AG20443 (cell line): ENCODE results near the gene DHRS9.
"Not testable (repeated sequence)": the region's sequence is repeated elsewhere in the genome, so short reads cannot be mapped to it uniquely, and the experiment has no call there.

Source experiments
- DNase-seq: peaks from one replicate; pipeline ENCODE4 v3.0.0; 2012; ENCODE audit warnings: low spot score, mixed read lengths

The DHRS9 gene

GRCh38 chr2:169136428-169136827 lies 67.1 kb downstream of the DHRS9 start:
- DNase-seq = not testable (repeated sequence)

GRCh38 chr2:169136885-169137534 lies 67.6 kb downstream of the DHRS9 start:
- DNase-seq = no peak

GRCh38 chr2:169137924-169138323 lies 68.6 kb downstream of the DHRS9 start:
- no peak for DNase-seq

GRCh38 chr2:169139145-169139544 lies 69.8 kb downstream of the DHRS9 start:
- no peak for DNase-seq

GRCh38 chr2:169139993-169140767 lies 70.8 kb downstream of the DHRS9 start:
- no peak for DNase-seq

DNA sequence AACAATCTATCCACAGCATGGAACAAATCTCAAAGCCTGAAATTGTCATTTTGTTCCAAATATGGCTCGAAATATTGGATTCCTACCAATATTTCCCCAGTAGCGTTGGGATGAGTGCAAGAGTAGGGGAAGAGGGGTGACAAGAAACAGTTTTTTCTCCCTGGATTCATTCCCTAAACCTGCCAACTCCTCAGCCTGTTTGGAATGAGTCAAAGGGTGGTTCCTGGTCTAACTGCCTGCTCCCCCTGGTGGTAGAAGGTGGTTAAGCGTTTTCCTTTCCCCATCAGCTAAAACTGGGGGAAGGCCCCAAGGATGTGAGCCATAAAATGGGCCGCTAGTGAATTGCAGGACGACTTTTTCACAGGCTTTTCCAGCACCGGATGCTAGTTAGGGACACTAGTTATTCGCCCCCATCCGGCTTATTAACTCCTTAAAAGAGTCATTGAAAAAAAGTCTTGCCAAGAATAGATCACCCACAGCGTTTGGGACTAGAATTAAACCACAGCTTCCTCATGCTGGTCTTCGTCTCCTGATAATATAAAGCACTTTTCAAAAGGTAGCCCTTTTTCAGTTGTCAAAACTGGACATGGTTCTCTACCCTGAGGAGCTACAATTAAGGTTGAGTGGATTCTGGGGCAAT lies 72.5 kb downstream of the DHRS9 start:
- DNase-seq = peak; percentile 74

GRCh38 chr2:169143998-169144397 lies 74.6 kb downstream of the DHRS9 start:
- no peak for DNase-seq
